SU-DHL-6 (cell line): Measurements from ENCODE around the gene PLEKHO1.
A peak's percentile ranks its signal among the peaks of the same experiment; 100 is the strongest.
"Not testable (repeated sequence)": the region's sequence is repeated elsewhere in the genome, so short reads cannot be mapped to it uniquely, and the experiment has no call there.

Experiments
- H2AFZ ChIP-seq: fragments of 200-600 bp; sonication (generic); 2 replicates; pipeline ENCODE4 v1.6.1; 2014; ENCODE audit warnings: low read depth, mild to moderate bottlenecking, moderate library complexity, mixed read lengths, antibody characterized with exemption, low read length; ENCODE audit not compliant: severe bottlenecking
- H3F3A ChIP-seq: fragments of 200-600 bp; shearing (Covaris generic); 2 replicates; pipeline ENCODE4 v1.6.0; 2016; ENCODE audit warnings: antibody characterized with exemption, mild to moderate bottlenecking; ENCODE audit not compliant: insufficient read depth
- H3K27ac ChIP-seq: fragments of 200-600 bp; sonication (generic); 2 replicates; pipeline ENCODE4 v1.5.1; 2016; ENCODE audit warnings: low read depth, mild to moderate bottlenecking, low read length, moderate library complexity, mixed read lengths
- H3K27me3 ChIP-seq: fragments of 200-600 bp; sonication (generic), shearing (Covaris generic); 2 replicates; pipeline ENCODE4 v1.6.0; 2014; ENCODE audit warnings: mild to moderate bottlenecking, low read length
- H3K36me3 ChIP-seq: fragments of 200-600 bp; sonication (generic); 2 replicates; pipeline ENCODE4 v1.6.1; 2014; ENCODE audit warnings: mild to moderate bottlenecking, low read length, mixed read lengths
- H3K4me2 ChIP-seq: fragments of 300-600, 200-600 bp; shearing (Covaris generic), sonication (generic); 2 replicates; pipeline ENCODE4 v1.6.0; 2014; ENCODE audit warnings: low read length, low read depth, mild to moderate bottlenecking; ENCODE audit not compliant: poor library complexity, severe bottlenecking
- H3K4me3 ChIP-seq: fragments of 200-600 bp; sonication (generic); 2 replicates; pipeline ENCODE4 v1.5.1; 2014; ENCODE audit warnings: antibody characterized with exemption, low read length, mild to moderate bottlenecking, mixed read lengths; ENCODE audit not compliant: insufficient read depth, poor library complexity, severe bottlenecking
- H3K79me2 ChIP-seq: fragments of 200-600 bp; sonication (generic); 2 replicates; pipeline ENCODE4 v1.6.1; 2014; ENCODE audit warnings: mild to moderate bottlenecking, low read length, moderate library complexity; ENCODE audit not compliant: insufficient read depth
- H3K9ac ChIP-seq: fragments of 200-600 bp; sonication (generic); 2 replicates; pipeline ENCODE4 v1.7.0; 2014; ENCODE audit warnings: mild to moderate bottlenecking, low read length
- H3K9me2 ChIP-seq: fragments of 200-600 bp; sonication (generic); replicated peaks from 2 replicates; pipeline ENCODE4 v1.6.1; 2014; ENCODE audit warnings: low read length; ENCODE audit not compliant: insufficient read depth
- H3K9me3 ChIP-seq: fragments of 200-600 bp; sonication (generic); 2 replicates; pipeline ENCODE4 v1.6.1; 2014; ENCODE audit warnings: low read length, mixed read lengths; ENCODE audit not compliant: insufficient read depth
- H4K20me1 ChIP-seq: fragments of 200-600 bp; sonication (generic); 2 replicates; pipeline ENCODE4 v1.6.1; 2014; ENCODE audit warnings: low read depth, mild to moderate bottlenecking, antibody characterized with exemption, low read length, moderate library complexity, mixed read lengths
- CTCF ChIP-seq: fragments of 200-600 bp; sonication (generic); IDR thresholded peaks from one replicate; pipeline ENCODE4 v1.5.1; 2017; ENCODE audit warnings: antibody characterized with exemption, mild to moderate bottlenecking, low read length, moderate library complexity; ENCODE audit not compliant: insufficient read depth, poor library complexity, severe bottlenecking
- EZH2phosphoT487 ChIP-seq: fragments of 200-600 bp; sonication (generic), shearing (Covaris generic); conservative IDR thresholded peaks from 2 replicates; pipeline ENCODE4 v1.6.1; 2018; ENCODE audit warnings: mild to moderate bottlenecking, antibody characterized with exemption, low read length, moderate library complexity, mixed read lengths

The PLEKHO1 gene

GRCh38 chr1:150183061-150183460 is 33.3 kb downstream of the PLEKHO1 start:
- no peaks in the 10 kb centered on the region for H3K36me3 ChIP-seq
- TF ChIP-seq CTCF: no peak
- TF ChIP-seq EZH2phosphoT487: no peak
- no peak overlapping the region for H3K9ac ChIP-seq
- no peak overlapping the region for H3K4me3 ChIP-seq
- H2AFZ ChIP-seq: no peak overlapping the region
- H3K27me3 ChIP-seq: no peaks in the 10 kb centered on the region
- no peaks in the 10 kb centered on the region for H3K79me2 ChIP-seq
- no peaks in the 10 kb centered on the region for H4K20me1 ChIP-seq
- H3F3A ChIP-seq: no peaks in the 10 kb centered on the region
- H3K4me2 ChIP-seq: no peak overlapping the region
- H3K9me2 ChIP-seq: no peaks in the 10 kb centered on the region
- H3K9me3 ChIP-seq: no peaks in the 10 kb centered on the region
- no peak overlapping the region for H3K27ac ChIP-seq

GRCh38 chr1:150185481-150185880 is 35.8 kb downstream of the PLEKHO1 start:
- Histone ChIP-seq H4K20me1 (no peaks in the 10 kb centered on the region), H3K4me3 (no peak overlapping the region), H2AFZ (no peak overlapping the region), H3K9me2 (no peaks in the 10 kb centered on the region), H3K4me2 (no peak overlapping the region), H3K27ac (no peak overlapping the region), H3K9me3 (no peaks in the 10 kb centered on the region), H3F3A (no peaks in the 10 kb centered on the region), H3K79me2 (no peaks in the 10 kb centered on the region), H3K9ac (no peak overlapping the region), H3K36me3 (no peaks in the 10 kb centered on the region), H3K27me3 (no peaks in the 10 kb centered on the region)
- TF ChIP-seq CTCF (no peak), EZH2phosphoT487 (no peak)

GRCh38 chr1:150186438-150186788 is 36.7 kb downstream of the PLEKHO1 start:
- H3F3A ChIP-seq, H4K20me1 ChIP-seq, H3K36me3 ChIP-seq, H3K4me3 ChIP-seq, H3K9me3 ChIP-seq, H3K27ac ChIP-seq, H3K9ac ChIP-seq, H3K79me2 ChIP-seq, H3K9me2 ChIP-seq, H2AFZ ChIP-seq, H3K4me2 ChIP-seq, H3K27me3 ChIP-seq: not testable (repeated sequence)

GRCh38 chr1:150186789-150187559 is 37.3 kb downstream of the PLEKHO1 start:
- TF ChIP-seq CTCF: peak; percentile 48
- TF ChIP-seq EZH2phosphoT487: no peak
- H3F3A ChIP-seq: no peaks in the 10 kb centered on the region
- H4K20me1 ChIP-seq: no peaks in the 10 kb centered on the region
- no peaks in the 10 kb centered on the region for H3K79me2 ChIP-seq
- H2AFZ ChIP-seq: no peak overlapping the region
- H3K4me2 ChIP-seq: no peak overlapping the region
- no peaks in the 10 kb centered on the region for H3K27me3 ChIP-seq
- H3K9ac ChIP-seq: no peak overlapping the region
- H3K4me3 ChIP-seq: no peak overlapping the region
- H3K36me3 ChIP-seq: no peaks in the 10 kb centered on the region
- H3K27ac ChIP-seq: no peak overlapping the region
- H3K9me3 ChIP-seq: no peaks in the 10 kb centered on the region
- H3K9me2 ChIP-seq: no peaks in the 10 kb centered on the region
